HFF-Myc (cell line): ENCODE measurements around the gene HPN.

Source experiments
- DNase-seq: peaks from one replicate; pipeline ENCODE4 v3.0.0-alpha.2; 2011; ENCODE audit warnings: low read depth; ENCODE audit errors: extremely low read depth
- H3K4me3 ChIP-seq: replicated peaks from 2 replicates; pipeline ENCODE4 v1.5.1; 2011; ENCODE audit warnings: low read depth, mild to moderate bottlenecking, control low read depth, low read length
- TF ChIP-seq, protein P1 (sequence below): IDR thresholded peaks from 2 replicates; pipeline ENCODE4 v1.5.1; 2012; ENCODE audit warnings: mild to moderate bottlenecking, low read depth, low read length, control low read depth; ENCODE audit errors: missing control alignments

Gene HPN

DNA sequence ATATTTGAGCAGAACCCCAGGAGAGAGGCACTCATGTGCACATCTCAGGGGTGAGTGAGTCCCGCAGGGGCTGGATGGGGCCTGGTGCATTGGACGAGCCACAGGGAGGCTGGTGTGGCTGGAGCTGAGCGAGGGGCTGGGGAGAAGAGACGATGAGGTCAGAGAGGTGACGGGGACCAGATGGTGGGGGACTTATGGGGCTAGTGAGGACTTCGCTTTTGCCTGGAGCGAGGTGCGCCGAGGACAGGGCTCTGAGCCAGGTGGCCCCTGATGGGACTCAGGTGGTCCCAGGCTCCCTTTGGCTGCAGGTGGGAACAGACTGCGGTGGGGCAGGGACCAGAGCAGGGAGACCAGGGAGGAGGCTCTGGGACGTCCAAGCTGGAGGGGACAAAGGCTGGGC is 67.2 kb downstream of the HPN start:
- H3K4me3 ChIP-seq: no peak overlapping the region
- no peak for DNase-seq
- TF ChIP-seq, protein P1, sequence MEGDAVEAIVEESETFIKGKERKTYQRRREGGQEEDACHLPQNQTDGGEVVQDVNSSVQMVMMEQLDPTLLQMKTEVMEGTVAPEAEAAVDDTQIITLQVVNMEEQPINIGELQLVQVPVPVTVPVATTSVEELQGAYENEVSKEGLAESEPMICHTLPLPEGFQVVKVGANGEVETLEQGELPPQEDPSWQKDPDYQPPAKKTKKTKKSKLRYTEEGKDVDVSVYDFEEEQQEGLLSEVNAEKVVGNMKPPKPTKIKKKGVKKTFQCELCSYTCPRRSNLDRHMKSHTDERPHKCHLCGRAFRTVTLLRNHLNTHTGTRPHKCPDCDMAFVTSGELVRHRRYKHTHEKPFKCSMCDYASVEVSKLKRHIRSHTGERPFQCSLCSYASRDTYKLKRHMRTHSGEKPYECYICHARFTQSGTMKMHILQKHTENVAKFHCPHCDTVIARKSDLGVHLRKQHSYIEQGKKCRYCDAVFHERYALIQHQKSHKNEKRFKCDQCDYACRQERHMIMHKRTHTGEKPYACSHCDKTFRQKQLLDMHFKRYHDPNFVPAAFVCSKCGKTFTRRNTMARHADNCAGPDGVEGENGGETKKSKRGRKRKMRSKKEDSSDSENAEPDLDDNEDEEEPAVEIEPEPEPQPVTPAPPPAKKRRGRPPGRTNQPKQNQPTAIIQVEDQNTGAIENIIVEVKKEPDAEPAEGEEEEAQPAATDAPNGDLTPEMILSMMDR: no peak

DNA sequence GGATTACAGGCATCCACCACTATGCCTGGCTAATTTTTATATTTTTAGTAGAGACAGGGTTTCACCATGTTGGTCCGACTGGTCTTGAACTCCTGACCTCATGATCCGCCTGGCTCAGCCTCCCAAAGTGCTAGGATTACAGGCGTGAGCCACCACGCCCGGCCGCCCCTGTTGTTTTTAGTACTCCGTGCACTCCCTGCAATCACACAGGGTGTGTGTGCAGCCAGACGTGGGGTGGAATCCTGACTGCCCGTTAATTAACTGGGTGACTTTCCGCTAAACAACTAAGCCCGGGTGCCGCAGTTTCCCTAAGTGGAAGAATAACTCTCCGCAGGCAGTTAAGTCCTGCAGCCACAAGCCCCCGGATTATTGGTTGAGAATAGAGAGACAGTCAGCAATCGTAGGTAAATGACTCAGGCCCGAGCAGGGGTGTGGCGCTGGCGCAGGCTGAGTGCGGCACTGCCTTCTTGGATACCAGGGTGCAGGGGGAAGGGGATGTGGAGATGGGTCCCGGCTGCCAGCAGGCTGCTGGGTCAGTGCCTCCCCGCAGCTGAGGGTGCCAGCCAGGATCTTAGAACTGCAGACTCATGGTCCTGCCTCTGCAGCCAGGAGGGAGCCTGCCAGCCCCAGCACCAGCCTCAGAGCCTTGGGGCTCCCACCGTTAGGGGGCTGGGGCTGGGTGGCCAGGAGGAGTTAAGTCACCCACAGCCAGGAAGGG is 68.0 kb downstream of the HPN start:
- DNase-seq: no peak
- no peak overlapping the region for H3K4me3 ChIP-seq
- TF ChIP-seq, protein P1: no peak

DNA sequence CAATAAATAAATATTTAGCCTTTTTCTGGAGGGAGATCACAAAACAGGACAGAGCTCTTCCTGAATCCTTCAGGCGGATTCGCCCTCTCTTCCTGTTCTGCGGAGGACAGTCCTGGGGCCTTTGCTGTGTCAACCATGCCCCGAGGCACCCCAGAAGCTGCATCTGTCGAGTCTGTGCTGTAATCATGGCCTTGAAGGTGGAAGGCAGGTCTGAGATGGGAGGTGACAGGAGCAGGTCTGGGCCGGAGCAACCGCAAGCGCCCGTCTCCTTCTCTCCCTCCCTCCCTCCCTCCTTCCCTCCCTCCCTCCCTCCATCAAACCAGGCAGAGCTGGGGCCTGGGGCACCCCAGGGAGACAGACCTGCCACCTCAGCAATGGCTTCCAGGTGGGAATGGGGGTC is 69.5 kb downstream of the HPN start:
- no peak overlapping the region for H3K4me3 ChIP-seq
- TF ChIP-seq, protein P1: no peak
- DNase-seq: no peak

DNA sequence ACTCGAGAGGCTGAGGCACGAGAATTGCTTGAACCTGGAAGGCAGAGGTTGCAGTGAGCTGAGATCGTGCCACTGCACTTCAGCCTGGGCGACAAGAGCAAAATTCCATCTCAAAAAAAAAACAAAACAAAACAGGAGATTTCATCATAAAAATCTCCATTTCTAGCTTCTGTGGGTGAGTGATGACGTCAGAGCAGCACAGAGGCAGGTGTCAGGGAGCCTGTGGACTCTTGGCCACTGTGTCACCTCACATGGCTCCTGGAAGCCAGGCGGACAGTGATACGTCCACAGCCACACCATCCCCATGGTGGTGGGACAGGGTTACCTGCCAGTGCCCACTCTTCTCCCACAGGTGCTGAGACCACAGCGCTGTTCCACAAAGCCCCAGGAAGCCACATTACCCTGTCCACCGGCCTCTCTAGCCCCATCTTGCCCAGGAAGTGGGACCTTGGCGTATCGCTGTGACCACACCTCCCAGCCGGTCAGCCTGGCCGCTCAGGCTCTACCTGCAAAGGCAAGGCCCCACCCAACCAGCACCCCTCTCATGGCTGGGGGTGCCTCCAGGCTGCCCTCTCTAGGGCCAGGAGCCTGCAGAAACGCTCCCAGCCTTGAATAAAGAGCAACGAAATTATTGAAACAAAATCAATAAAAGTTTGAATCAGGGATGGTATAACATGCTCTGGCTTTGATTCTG is 71.6 kb downstream of the HPN start:
- DNase-seq: no peak
- TF ChIP-seq, protein P1: no peak
- H3K4me3 ChIP-seq: no peak overlapping the region

DNA sequence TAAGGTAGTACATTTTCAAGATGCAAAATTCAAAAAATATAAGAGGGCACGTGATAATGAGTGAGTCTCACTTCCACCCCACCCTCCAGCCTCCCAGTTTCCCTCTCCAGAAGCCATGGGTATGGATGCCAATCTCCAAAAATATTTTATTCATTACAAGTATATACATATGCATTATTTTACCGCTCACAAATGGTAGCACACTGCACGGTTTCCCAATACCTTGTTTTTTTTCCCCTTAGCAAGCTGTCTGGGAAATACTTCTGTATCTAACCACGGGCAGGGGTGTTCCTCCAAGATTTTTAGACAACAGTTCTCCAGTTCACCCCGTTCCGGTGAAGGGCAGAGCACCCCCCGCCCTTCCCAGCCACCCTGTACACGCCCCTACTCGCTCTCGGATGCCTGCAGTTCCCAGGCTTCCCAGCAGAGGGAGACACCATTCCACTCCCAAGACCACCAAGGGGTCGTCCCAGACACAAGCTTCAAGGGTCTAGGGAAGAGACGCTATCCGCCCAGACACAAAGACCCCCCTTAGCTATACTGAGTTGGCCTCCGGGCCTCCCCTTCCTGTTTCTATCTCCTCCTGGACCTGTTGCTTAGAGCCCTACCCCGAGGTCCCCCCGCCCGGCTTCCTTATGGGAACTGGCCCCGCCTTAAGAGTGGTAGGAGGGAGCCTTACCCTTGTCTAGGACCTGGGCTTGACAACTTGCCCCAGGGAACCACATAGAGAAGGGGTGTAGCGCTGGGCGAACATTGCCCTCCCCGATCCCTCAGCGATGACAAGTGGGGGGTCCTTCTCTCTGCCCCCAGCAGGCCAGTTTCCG is 73.0 kb downstream of the HPN start:
- no peak overlapping the region for H3K4me3 ChIP-seq
- TF ChIP-seq, protein P1: peak; percentile 99
- no peak for DNase-seq

DNA sequence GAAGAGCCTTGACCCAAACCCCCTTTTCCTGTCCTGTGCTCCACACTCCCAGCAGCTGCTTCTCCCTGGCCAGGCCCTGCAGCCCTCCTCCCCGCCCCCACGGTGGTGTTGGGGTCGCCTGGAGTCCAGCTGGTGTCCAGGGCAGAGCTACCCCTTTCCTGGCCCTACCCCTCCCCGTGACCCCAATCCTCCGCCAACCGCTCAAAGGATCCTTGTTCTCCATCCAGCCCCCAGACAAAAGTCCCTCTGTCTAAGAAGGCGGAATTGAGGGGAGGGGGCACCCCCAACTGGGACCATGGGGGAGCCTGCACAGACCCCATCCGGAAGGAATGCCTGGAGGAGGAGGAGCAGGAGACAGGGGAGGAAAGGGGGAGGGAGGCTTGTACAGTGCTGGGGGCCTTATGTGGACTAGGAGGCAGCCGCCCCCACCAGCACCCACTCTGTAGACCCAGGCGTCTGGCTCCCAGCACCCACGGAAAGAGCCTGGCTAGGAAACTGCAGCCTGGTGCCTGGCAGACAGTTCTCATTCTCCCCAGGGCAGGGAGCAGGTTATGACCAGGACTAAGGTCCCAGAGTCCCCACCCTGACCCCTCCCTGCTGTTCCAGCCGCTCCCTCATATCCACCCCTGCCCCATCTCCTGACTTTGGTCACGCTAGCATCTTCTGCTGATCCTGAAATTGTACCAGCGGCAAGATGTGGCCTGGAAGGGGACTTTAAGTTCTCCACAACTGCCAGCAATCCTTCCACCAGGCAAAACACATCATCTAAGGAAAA is 73.8 kb downstream of the HPN start, which contains the start of gene FXYD3:
Gene FXYD3, plus strand, starts transcription at position 647 of the 775 bp plus-strand sequence. CDS start 3,554 bp downstream, outside the sequence.
- H3K4me3 ChIP-seq: no peak within 1 kb of the TSS
- no peak for DNase-seq
- TF ChIP-seq, protein P1: no peak
